Ramos (cell line): ENCODE results near the gene THSD4.

Experiments
- in situ Hi-C: fragments of 300-500 bp; cut with MboI; formaldehyde crosslinking; loops from one replicate; pipeline ENCODE4 v1.14.3; 2022; ENCODE audit warnings: low sequenced_read_pairs; ENCODE audit not compliant: unreplicated experiment

THSD4 gene

DNA sequence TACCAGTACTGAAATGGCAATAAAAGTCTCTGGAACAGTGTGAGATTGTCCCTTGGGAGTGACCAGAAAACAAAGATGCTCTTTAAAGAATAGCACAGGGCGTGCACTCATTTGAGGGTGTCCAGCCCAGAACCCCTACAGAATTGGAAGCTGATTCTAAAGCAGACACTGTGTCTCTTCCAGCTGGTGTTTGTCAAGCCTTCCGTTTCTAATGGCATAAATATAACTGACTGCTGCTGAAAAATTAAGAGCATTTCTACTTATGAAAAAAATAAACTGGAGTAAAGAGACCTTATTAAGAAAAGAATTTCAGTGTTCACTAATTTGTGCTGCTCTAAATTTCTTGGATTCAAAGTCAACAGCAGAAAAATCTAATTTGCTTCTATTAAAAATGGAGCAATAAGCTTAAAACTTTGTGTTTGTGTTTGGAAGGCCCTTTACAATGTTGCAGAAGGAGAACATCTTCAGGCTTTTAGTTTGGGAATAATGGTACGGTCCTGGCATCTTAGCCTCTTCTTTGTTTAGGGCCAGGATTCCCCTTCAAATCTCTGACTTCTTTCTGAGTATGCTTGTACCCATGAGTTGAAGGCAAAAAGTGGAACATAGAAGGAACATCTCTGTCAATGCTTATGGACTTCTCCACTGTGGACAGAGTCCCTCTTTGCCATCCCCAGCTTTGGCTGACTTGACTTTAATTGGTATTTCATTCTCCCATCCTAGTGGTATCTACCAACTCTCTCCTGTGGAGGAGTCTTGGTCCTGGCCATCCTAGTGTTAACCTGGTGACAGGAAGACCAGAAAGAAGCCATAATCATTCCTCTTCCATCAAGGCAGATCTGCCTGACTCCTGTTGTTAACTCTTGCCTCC lies 65.9 kb downstream of the THSD4 start:
- in situ Hi-C loops: no loop called here

DNA sequence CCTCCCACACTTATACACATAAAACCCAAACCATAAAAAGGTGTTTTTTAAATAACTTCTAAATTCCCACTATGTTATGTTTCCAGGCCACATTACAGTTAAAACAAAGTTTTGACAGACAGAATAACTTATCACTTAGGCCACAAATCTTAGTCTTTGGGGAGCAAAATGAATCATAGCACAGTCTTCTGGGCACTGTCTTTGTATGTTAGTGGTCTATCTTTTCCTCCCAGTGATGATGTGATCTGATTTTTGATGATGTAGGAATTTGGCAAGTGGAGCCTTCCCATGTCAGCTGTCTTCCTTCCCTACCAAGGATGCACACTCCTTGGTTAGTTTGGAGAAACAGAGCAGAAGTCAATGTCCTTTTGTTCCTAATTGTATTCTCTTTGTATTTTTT lies 67.3 kb downstream of the THSD4 start:
- in situ Hi-C loops: no loop called here

DNA sequence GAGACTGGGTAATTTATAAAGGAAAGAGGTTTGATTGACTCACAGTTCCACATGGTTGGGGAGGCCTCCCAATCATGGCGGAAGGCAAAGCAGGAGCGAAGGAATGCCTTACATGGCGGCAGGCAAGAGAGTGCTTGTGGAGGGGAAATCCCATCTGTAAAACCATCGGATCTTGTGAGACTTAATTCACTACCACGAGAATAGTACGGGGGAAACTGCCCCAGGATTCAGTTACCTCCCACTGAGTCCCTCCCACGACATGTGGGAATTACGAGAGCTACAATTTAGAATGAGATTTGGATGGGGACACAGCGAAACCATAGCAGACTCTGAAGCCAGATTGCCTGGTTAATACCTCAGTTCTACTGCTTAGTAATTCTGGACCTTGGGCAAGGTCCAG lies 67.8 kb downstream of the THSD4 start:
- in situ Hi-C loops: no loop called here

DNA sequence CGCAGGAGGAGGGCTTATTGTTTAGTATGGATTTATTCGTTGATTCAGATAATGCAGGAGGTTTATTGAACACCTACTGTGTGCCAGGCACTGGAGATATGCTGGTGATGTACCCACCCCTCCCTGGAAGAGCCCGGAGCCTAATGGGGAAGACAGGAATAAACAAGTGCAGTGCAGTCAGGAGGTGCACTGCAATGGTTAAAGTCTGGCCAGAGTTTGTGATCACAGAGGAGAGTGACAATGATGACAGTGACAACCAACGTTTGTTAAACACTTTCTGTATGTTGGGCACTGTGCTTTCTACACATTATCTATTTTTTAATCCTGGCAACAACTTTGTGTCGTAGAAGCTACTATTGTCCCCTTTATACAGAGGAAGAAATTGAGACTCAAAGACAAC lies 70.4 kb downstream of the THSD4 start:
- in situ Hi-C loops: no loop called here

DNA sequence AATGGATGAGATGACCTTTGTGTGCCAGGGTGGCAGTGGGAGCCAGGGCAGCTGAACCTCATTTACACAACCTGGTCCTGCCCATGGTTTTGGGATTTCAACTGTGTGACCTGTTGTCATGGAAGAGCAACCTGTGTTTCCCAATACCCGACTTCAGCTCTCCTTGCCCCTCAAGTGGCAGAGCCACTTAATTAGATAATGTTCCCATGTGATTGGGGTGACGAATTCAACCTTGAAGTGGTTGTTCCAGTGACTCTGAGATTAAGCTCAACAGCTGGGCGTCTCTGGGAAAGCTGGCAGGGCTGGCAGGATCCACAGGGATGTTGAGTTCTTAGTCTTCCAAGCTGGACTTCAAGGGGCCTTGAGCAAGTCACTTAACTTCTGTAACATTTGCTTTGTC lies 71.0 kb downstream of the THSD4 start:
- in situ Hi-C loops: no loop called here

DNA sequence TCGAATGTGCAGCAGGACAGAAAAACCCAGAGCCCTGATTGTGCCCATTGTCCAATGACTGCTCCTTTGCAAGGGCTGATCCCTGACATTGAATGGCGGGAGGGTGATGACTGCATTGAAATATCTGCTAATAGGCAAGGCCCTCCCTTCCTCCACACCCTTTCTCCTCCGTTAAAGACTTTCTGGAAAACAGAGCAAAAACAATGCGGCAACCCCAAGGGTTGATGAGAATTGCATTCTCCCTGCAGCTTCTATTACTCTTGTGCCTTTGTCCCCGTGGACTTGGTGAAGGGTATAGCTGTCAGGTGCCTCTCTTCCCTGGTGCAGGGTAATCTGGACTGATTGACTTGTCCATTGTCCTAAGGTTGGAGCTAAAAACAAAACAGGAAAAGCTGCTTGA lies 71.8 kb downstream of the THSD4 start:
- in situ Hi-C loops: no loop called here

DNA sequence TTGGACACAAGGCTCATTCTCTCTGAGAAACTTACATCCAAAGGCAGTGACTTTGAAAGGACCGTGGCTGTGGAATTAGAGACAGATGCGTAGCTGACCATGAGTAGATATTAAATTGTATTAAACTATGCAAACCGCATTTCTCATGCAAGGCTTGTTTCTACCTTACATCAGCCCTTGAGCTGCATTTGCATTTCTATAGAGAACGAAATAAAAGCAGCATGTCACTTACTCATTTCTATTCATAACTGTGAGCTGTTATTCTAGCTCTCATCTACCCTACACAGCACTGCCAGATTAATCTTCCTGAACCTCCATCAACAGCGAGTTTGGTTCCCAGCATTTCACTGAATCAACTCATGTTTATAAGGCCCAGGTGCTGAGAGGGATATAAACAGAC lies 72.3 kb downstream of the THSD4 start:
- in situ Hi-C loops: no loop called here

DNA sequence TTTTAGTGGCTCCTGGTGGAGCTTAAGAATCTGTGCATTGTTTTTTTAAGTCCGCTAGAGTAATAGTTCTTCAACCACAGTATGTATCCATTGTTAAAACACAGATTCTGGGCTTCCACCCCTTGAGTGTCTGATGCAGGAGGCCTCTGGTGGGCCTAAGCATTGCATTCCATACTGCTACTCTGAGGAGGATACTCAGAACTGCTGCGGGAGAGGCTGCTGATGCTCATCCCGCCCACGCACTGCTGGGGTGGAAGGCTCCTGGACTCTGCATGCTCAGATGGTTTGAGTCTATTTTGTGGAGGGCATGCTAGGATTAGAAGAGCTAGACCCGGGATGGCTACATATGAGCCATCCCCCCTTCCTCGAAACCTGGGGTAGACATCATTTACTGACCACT lies 74.4 kb downstream of the THSD4 start:
- in situ Hi-C loops: no loop called here

DNA sequence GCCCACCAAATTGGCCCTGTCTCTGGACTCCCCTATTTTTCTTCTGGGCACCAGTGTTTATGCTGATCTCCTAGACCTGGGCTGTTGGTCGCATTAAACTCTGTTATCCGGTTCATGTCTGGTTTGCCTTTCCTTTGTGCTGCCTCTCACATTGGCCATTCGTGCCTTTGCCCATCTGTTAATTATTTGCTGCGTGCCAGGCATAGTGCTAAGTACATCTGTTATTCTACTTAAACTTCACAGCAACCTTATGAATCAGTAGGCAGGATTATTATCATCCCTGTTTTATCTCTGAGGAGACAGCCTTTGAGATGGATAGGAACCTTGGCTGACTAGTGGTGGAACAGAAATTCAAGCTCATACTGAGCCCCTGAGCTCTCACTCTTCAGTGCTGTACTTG lies 76.0 kb downstream of the THSD4 start:
- in situ Hi-C loops: no loop called here

DNA sequence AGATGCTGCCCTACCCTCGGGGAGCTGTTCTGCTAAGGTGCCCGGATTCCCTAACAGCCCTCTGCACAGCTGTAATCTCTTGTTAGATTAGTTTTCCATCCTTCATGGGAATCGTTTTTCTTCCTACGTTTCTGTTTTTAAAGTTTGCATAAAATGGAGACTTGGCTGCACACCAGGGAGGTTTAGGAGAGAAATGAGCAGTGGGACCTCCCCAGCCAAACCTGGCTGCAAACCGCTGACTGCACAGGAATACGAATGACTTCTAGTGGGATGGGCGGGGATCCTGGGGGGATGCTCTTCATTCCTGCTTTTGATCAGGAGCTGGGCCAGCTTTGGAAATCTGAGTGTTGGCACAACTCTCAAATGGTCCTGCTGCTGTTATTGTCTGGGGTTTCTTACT lies 77.5 kb downstream of the THSD4 start:
- in situ Hi-C loops: no loop called here

DNA sequence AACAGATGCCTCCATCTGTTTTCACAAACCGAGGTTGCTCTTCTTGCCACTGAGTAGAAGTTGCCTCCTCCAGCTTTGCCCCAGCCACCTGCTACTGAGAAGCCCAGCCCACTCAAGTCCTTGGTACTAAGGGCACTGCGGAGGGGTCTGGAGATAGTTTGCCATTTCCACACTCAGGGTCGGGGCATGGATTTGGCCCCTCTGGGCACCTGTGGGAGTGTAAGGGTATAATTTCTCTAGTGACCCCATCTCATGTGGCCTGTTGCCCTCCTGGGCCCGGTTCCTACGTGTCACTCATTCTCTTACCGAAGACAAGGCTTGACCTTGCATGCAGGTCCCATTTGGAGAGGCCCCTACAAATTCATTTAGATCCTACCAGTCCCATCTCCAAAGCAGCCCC lies 79.0 kb downstream of the THSD4 start:
- in situ Hi-C loops: no loop called here

DNA sequence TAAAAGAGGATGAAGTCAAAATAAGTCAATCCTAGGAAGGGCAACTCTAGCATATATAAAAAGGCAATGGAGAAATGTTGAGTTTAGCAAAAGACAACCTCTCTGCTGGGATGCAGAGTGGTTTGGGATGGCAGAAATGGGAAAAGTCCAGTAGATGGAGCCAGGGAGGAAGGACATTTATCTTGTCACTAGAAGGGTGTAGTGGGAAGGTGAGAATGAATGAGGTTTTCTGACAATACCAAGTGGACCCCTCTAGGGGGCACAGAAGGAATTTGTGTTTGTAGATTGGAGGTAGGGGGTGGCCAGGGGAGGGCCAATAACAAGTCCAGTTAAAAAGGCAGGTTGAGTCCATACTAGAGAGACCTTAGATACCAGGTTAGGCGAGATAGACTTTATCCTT lies 80.0 kb downstream of the THSD4 start:
- in situ Hi-C loops: no loop called here

DNA sequence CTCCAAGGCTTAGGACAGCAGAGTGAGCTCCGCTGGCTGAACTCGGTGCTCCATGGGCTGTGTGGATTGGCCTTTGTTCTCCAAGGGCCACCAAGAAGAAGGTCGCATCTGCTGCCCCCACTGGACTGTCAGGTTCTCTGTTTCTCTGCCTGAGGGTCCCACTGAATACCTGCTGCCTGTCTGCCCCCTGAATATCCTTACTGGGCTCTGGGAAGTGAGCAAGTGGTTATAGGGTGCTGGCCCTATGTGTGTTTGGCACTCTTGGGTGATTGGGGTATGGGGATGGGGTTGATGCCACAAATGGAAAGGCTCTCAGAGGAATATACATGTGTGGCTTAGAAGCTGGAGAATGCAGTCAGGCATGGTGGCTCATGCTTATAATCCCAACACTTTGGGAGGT lies 82.3 kb downstream of the THSD4 start:
- in situ Hi-C loops: no loop called here

DNA sequence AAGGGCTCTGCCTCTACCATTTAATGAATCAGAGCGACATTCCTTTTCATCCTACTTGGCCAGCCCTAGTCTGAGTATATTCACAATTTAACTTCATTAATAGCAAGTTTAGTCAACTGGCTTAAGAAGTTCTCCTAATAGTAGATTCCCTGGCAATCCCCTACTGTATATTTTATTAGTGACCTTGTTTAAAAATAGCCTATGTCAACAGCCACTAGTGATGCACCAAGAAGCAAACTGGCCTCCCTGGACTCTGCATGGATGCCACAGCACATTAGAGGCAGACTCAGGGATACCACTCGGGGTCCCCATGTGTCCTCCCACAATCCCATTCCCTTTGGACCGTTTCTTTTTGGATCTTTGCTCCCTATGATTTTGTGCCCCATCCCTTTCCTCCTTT lies 83.6 kb downstream of the THSD4 start:
- in situ Hi-C loops: no loop called here

DNA sequence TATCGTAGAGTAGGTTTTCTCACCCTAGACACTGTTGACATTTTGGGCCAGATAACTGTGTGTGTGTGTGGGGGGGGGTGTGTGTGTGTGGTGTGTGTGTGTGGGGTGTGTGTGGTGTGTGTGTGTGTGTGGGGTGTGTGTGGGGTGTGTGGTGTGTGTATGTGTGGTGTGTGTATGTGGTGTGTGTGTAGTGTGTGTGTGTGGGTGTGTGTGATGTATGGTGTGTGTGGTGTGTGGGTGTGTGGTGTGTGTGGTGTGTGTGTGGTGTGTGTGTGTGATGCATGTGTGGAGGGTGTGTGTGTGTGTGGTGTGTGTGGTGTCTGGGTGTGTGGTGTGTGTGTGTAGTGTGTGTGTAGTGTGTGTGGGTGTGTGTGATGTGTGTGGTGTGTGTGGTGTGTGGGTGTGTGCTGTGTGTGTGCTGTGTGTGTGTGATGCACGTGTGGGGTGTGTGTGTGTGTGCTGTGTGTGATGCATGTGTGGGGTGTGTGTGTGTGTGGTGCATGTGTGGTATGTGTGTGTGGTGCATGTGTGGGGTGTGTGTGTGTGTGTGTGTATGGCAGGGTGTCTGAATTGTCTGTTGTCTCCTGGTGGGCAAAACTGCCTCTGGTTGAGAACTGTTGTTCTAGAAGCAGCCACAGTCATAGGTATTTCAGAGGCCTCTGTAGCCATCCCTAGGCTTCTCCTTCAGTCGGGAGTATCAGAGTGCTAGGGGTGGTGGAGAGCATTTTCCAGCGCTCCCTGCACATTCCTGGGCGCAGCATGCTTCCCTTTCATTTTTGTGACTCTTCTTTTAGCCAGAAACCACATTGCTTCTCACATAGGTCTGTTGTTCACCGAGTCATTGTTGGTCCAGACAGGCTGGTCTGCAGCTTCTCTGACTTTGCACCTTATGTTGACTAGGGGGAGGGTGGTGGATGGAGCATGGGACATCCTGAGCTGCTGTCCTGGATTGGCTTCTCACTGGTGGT lies 84.4 kb downstream of the THSD4 start:
- in situ Hi-C loops: no loop called here

DNA sequence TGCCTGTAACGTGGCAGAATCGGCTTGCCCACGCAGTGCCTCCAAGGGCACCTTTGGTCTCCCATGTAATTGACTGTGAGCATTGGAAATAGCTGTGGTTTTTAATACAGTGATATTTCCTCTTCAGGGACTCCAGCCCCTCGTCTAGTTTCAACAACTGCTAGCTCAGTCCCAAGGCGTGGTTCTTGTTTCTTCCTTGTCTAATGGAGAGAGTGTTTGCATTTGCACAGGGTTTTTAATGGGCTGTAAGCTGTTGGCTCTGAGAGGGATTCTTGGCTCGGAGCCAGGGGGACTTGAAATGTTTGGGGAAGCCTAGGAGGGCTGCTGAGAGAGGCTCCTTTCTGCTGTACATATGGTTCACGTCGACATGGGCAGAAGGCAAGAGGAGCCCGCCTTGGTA lies 86.2 kb downstream of the THSD4 start:
- in situ Hi-C loops: no loop called here

DNA sequence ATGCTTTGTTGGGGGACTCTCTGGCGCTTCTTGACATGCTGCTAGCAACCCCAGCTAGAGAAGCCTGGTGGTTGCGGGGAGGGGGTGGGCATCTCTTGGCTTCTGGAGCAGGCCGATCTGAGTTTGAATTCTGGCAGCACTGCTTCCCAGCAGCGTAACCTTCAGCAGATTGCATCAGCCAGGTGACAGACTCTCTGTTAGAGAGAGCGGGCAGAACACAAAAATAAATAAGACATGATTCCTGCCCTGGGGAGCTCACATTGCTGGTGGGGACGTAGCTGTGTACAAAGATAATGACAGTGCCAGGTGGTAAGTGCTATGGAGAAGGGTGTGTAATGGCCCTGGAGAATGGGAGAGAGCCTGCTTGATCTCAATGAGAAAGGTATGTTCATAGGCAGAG lies 87.4 kb downstream of the THSD4 start:
- in situ Hi-C loops: no loop called here

DNA sequence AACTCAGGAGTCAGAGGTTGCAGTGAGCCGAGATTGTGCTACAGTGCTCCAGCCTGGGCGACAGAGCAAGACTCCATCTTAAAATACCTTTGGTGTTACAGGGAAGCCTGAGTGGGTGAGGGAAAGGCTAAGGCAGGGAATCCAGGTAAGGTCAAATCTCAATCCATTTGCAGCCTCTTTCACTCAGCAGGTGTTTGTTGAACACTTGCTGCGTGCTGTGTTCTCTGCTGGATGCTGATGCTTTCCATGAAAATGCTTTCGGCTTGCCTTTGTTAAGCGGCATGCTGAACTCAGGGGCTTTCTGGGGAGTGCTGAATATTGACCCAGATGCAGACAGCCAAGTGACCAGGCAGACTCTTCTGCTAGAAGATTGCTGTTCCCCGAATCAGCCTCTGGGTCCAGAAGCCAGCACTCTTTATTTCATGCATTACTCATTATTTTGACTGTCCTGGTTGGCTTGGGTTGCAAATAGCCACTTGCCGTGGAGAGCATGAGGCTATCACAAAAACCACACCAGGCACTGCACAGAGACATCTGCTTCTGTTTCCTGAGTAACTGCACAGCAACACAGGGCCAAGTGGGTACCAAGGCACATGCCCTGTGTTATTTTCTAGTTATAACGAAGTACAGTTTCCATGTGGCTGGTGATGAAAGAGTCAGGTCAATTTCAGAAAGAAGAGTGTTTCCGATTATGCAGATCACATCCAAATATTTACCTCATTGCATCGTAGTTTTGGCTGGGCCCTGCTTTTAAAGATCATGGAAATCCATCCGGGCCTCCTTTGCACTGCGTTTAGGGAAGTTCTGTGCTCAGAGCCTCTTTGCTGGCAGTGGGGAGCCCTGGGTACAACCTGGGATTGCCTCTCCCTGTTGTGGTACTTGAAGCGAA lies 88.6 kb downstream of the THSD4 start:
- in situ Hi-C loops: no loop called here

DNA sequence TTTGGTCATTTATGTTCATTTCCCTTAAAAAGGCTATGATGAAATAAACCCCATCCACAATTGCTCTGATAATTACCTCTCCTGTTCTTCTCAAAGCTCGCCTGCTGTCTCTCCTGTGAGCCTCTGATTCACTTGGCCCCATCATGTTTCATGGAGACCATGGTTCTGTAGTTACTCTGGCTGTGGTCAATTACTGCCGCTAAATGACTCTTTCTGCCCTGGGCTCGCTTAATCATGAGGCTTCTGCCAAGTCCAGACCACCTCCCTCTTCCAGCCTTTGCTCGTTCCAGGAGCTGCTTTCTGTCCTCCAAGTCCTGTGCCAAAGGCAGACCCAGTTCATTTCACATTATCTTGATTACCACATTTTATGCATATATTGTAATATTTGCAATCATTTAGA lies 91.9 kb downstream of the THSD4 start:
- in situ Hi-C loops: no loop called here

DNA sequence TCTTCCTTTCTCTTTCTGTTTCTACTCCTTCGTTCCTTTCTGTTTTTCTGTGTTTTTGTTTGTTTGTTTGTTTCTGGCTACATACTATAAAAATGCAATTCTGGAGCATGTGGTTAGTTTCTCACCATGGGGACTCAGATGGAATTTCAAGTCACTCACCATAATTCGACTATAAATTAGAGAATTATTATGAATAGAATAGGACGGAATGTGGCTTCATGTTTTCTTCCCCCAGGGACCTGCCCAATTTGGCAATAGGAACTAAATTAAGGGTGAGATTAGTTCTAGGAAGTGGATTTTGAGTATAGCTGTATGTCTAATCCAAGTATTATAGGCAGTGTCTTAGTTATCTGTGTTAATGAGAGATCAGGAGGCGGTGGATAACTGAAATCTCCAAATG lies 96.9 kb downstream of the THSD4 start:
- in situ Hi-C loops: no loop called here
